Measurements from ENCODE around the gene TNXB.
"Not testable (repeated sequence)": the region's sequence is repeated elsewhere in the genome, so short reads cannot be mapped to it uniquely, and the experiment has no call there.

The TNXB gene

GRCh38 chr6:32046450-32047083, 62.6 kb downstream of the TNXB start:
- peak in 5 of 10 donors; percentile 19 to 80 (median 64) for DNase-seq
- intact Hi-C loops (cut with DNase I): no loop called here

DNA sequence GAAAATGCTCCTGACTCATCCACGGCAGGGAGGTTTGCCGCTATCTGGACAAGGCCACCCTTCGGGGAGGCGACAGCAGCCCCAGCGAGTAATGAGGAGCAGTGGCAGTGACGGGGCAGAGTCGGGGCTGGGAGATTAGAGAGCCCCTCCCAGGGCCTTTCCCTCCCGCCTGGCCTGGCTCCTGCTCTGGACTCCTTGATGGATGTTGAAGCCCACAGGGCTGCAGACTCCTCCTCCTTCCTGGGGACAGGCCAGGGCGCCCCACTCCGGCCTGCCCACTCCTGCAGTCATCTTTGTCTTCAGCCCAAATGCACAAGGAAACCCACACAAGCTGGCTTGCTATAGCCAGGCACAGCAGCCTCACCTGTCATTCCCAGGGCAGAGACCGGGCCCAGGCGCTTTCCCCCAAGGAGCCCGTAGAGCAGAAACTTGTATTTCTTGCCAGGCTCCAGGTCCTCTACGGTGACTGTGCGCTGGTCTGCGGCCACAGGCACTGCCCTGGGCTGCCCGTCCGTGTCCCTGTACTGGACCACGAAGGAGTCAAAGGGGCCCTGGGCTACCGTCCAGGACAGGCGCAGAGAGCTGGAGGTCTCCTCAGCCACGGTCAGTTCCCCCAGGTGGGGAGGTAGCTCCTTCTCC, 63.2 kb downstream of the TNXB start:
- peak in 4 of 10 donors; percentile 8 to 79 (median 48) for DNase-seq
- intact Hi-C loops (cut with DNase I): no loop called here

GRCh38 chr6:32044916-32045315, 64.2 kb downstream of the TNXB start:
- peak in 2 of 10 donors; percentile 21 to 25 for DNase-seq
- intact Hi-C loops (cut with DNase I): not testable (repeated sequence)

DNA sequence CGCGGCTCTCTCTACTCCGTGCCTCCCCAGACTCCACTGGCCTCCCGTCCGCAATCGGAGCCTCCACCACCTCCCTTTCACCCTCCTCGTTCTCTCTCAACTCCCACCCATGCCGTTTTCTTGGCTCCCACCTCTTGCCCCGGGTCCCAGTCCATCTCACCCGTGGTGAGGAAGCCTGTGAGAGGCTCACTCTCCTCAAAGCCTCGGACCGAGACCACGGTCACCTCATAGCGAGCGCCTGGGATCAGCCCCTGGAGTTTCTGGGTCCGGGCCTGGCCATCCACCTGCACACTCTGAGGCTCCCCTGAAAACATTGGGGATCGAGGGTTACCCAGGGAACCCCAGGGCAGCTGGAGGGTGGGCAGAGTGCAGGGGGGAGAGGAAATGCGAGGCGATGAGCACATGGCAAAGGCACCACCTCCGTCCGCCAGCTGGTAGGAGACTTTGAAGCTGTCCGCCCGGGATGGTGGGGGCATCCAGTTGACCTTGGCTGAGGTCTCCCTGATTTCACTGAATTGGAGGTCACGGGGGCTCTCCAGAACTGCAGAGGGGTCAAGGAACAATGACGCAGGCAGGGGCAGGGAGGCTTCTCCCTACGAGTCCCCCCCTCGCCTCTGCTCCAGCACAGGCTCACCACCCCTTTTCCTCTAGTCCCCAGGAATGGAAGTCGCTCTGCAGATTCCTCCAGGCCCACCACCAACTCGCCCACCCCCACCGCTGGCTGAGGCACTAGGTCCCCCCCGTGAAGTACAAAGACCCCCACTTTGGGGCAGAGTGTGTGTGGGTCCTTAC, 65.4 kb downstream of the TNXB start:
- peak in 3 of 10 donors; percentile 1 to 47 (median 35) for DNase-seq
- intact Hi-C loops (cut with DNase I): not testable (repeated sequence)

- peak in 2 of 10 donors; percentile 33 to 48 for DNase-seq
- intact Hi-C loops (cut with DNase I): not testable (repeated sequence)
Observed at GRCh38 chr6:32042276-32042675, 66.9 kb downstream of the TNXB start.

- intact Hi-C loops (cut with DNase I): not testable (repeated sequence)
- DNase-seq: peak in 1 of 10 donors; percentile 11
Observed at GRCh38 chr6:32041385-32041784, 67.8 kb downstream of the TNXB start.

DNA sequence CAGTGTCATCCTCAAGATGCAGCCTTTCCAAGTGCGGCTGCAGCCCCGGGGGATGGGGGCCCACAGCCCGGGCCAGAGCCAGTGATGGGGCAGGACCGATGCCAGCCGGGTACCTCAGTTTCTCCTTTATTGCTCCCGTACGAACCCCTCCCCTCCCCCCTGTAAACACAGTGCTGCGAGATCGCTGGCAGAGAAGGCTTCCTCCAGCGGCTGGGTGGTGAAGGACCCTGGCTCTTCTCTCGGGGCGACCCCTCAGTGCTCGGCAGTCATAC, 68.2 kb downstream of the TNXB start:
- intact Hi-C loops (cut with DNase I): not testable (repeated sequence)
- peak in 2 of 10 donors; percentile 11 to 81 for DNase-seq

GRCh38 chr6:32040299-32041049, 68.7 kb downstream of the TNXB start:
- intact Hi-C loops (cut with DNase I): not testable (repeated sequence)
- peak in 2 of 10 donors; percentile 12 to 55 for DNase-seq

DNA sequence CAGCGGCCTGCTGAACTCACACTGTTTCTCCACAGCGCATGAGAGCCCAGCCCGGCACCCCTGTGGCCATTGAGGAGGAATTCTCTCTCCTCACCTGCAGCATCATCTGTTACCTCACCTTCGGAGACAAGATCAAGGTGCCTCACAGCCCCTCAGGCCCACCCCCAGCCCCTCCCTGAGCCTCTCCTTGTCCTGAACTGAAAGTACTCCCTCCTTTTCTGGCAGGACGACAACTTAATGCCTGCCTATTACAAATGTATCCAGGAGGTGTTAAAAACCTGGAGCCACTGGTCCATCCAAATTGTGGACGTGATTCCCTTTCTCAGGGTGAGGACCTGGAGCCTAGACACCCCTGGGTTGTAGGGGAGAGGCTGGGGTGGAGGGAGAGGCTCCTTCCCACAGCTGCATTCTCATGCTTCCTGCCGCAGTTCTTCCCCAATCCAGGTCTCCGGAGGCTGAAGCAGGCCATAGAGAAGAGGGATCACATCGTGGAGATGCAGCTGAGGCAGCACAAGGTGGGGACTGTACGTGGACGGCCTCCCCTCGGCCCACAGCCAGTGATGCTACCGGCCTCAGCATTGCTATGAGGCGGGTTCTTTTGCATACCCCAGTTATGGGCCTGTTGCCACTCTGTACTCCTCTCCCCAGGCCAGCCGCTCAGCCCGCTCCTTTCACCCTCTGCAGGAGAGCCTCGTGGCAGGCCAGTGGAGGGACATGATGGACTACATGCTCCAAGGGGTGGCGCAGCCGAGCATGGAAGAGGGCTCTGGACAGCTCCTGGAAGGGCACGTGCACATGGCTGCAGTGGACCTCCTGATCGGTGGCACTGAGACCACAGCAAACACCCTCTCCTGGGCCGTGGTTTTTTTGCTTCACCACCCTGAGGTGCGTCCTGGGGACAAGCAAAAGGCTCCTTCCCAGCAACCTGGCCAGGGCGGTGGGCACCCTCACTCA, 69.5 kb downstream of the TNXB start:
- DNase-seq: peak in 3 of 10 donors; percentile 19 to 56 (median 47)
- intact Hi-C loops (cut with DNase I): not testable (repeated sequence)

GRCh38 chr6:32038878-32039277, 70.3 kb downstream of the TNXB start:
- peak in 2 of 10 donors; percentile 17 to 34 for DNase-seq

GRCh38 chr6:32037598-32038524, 71.3 kb downstream of the TNXB start, which contains the start of gene CYP21A2:
Gene CYP21A2, plus strand, starts transcription at chr6:32038415. Its CDS starts 8 bp downstream, at chr6:32038423.
- intact Hi-C loops (cut with DNase I): not testable (repeated sequence)
- DNase-seq: peak in 2 of 10 donors; percentile 13 to 37

More at GRCh38 chr6:32038878-32039277, 70.3 kb downstream of the TNXB start:
- intact Hi-C loops (cut with DNase I): not testable (repeated sequence)

GRCh38 chr6:32037136-32037535, 72.0 kb downstream of the TNXB start:
- DNase-seq; intact Hi-C loops (cut with DNase I): not testable (repeated sequence)

GRCh38 chr6:32035283-32036013, 73.7 kb downstream of the TNXB start:
- intact Hi-C loops (cut with DNase I); DNase-seq: not testable (repeated sequence)

- intact Hi-C loops (cut with DNase I): not testable (repeated sequence)
- DNase-seq: peak in 1 of 10 donors; percentile 22
Observed at GRCh38 chr6:32029553-32029952, 79.6 kb downstream of the TNXB start.

DNA sequence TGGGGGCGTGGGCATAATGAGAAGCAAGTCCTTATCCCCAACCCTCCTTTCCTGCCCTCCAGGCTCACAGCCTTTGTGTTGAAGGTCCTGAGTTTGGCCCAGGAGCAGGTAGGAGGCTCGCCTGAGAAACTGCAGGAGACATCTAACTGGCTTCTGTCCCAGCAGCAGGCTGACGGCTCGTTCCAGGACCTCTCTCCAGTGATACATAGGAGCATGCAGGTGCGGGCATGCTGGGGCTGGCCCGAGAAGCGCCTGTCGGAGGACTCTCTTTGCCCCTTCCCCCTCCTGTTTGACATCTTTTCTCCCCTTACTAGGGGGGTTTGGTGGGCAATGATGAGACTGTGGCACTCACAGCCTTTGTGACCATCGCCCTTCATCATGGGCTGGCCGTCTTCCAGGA, 80.5 kb downstream of the TNXB start:
- intact Hi-C loops (cut with DNase I): not testable (repeated sequence)
- DNase-seq: peak in 2 of 10 donors; percentile 18 to 19

DNA sequence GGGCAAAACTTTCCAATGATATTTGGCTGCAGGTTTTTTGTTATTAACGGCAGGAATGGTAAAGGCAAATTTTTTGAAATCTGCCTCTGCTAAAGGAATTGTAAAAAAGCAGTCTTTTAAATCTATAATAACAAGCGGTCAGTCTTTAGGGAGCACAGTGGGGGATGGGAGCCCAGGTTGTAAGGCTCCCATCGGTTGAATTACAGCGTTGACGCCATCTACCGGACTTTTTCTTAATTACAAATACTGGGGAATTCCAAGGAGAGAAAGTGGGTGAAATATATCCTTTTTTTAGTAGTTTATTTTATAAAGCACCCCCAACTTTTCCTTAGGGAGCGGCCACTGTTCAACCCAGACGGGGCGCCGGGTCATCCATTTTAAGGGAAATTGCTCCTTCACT, 87.0 kb downstream of the TNXB start:
- DNase-seq; intact Hi-C loops (cut with DNase I): not testable (repeated sequence)

DNA sequence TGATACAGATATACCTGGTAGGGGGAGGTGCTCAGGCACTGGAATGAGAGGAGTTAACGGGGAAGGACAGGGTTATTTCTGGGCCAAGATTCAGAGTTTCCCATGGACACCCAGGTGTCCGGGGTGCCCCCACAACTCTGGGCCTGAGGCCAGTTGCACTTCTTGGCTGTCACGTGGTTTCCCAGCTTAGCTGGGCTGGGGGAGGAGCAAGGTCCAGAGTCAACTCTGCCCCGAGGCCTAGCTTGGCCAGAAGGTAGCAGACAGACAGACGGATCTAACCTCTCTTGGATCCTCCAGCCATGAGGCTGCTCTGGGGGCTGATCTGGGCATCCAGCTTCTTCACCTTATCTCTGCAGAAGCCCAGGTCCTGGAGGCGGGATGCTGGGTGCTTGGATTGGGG, 94.6 kb downstream of the TNXB start, which contains the start of gene C4B:
Gene C4B (plus strand): TSS at position 249 of the 400 bp plus-strand sequence. CDS start 51 bp downstream, at position 300.
- intact Hi-C loops (cut with DNase I); DNase-seq: not testable (repeated sequence)
